ENCODE data around the gene SLCO3A1.

DNA sequence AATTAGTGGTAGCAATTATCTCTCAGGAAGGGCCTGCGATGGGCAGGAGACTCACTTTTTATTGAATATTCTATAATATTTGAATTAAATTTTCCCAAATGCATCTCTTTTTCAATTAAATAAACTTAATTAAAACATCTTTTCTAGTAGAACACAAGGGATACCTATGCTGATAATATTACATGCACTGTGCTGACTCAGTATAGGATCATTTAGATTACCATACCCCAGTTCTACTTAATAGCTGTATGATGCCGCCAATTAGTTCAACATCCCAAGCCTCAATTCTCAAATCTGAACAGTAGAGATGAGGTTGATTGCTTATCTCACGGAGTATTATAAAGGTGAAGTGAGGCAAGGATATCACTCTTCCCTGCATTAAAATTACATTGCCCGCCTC lies 149.2 kb downstream of the SLCO3A1 start:
- TF ChIP-seq, protein P1, sequence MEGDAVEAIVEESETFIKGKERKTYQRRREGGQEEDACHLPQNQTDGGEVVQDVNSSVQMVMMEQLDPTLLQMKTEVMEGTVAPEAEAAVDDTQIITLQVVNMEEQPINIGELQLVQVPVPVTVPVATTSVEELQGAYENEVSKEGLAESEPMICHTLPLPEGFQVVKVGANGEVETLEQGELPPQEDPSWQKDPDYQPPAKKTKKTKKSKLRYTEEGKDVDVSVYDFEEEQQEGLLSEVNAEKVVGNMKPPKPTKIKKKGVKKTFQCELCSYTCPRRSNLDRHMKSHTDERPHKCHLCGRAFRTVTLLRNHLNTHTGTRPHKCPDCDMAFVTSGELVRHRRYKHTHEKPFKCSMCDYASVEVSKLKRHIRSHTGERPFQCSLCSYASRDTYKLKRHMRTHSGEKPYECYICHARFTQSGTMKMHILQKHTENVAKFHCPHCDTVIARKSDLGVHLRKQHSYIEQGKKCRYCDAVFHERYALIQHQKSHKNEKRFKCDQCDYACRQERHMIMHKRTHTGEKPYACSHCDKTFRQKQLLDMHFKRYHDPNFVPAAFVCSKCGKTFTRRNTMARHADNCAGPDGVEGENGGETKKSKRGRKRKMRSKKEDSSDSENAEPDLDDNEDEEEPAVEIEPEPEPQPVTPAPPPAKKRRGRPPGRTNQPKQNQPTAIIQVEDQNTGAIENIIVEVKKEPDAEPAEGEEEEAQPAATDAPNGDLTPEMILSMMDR (conservative IDR thresholded peaks at IDR 0.05): no peak
- no peak for TF ChIP-seq EZH2 (IDR thresholded peaks at IDR 0.05; ENCODE audit: low read depth)

Measured in PC-9 (cell line).